Neural crest cell (in vitro differentiated cells): Measurements from ENCODE around the gene CLIP4. TPM values are rescaled to one million over a fixed set of nuclear protein-coding genes. Genes with fewer than 3 reads are reported as not detected.

Source experiments
- DNase-seq: peaks from one replicate; pipeline ENCODE4 v3.0.0; 2021; ENCODE audit warnings: low read depth, mixed read lengths, low spot score
- H3K27ac Mint-ChIP-seq: one replicate; pipeline ENCODE4 v1.8.0; 2021; ENCODE audit warnings: mild to moderate bottlenecking, mixed read lengths; ENCODE audit not compliant: unreplicated experiment
- H3K27me3 Mint-ChIP-seq: 2 replicates; pipeline ENCODE4 v1.8.0; 2021; ENCODE audit warnings: low read depth, mild to moderate bottlenecking, mixed read lengths
- H3K36me3 Mint-ChIP-seq: 2 replicates; pipeline ENCODE4 v1.8.0; 2021; ENCODE audit warnings: low read depth, mild to moderate bottlenecking, mixed read lengths
- H3K4me1 Mint-ChIP-seq: 2 replicates; pipeline ENCODE4 v1.8.0; 2021; ENCODE audit warnings: mixed read lengths
- H3K4me3 Mint-ChIP-seq: one replicate; pipeline ENCODE4 v1.8.0; 2021; ENCODE audit warnings: mild to moderate bottlenecking, mixed read lengths
- H3K9me3 Mint-ChIP-seq: 2 replicates; pipeline ENCODE4 v1.8.0; 2021; ENCODE audit warnings: mixed read lengths
- CTCF ChIP-seq: fragments of 200-600 bp; sonication (generic); conservative IDR thresholded peaks from 2 replicates; pipeline ENCODE4 v1.5.0; 2021; ENCODE audit warnings: antibody characterized with exemption, mild to moderate bottlenecking
- total RNA-seq: library from RNA; stranded (reverse); gene quantifications from 2 replicates; pipeline ENCODE4 v1.2.1, GENCODE V29; 2021

The CLIP4 gene
- total RNA-seq, 1 donor from 2014 or later = 14.5 TPM

- Mint-ChIP-seq H3K27me3 (no peaks in the 10 kb centered on the region), H3K4me1 (no peaks in the 10 kb centered on the region), H3K9me3 (no peaks in the 10 kb centered on the region), H3K4me3 (no peak overlapping the region), H3K27ac (no peak overlapping the region), H3K36me3 (peaks cover 3% of the 10 kb centered on the region)
- DNase-seq = no peak
- no peak for TF ChIP-seq CTCF
Observed at GRCh38 chr2:29195796-29196195, 80.6 kb downstream of the CLIP4 start.

- Mint-ChIP-seq H3K9me3 (no peaks in the 10 kb centered on the region), H3K27ac (no peak overlapping the region), H3K4me1 (no peaks in the 10 kb centered on the region), H3K27me3 (no peaks in the 10 kb centered on the region), H3K4me3 (no peak overlapping the region), H3K36me3 (peaks cover 3% of the 10 kb centered on the region)
- TF ChIP-seq CTCF = peak; percentile 90
- peak; percentile 79 for DNase-seq
Observed at GRCh38 chr2:29196792-29197788, 81.9 kb downstream of the CLIP4 start.

- H3K9me3 Mint-ChIP-seq = no peaks in the 10 kb centered on the region
- no peak for TF ChIP-seq CTCF
- no peak overlapping the region for H3K27ac Mint-ChIP-seq
- H3K36me3 Mint-ChIP-seq = no peaks in the 10 kb centered on the region
- H3K27me3 Mint-ChIP-seq = no peaks in the 10 kb centered on the region
- peaks cover 4% of the 10 kb centered on the region for H3K4me1 Mint-ChIP-seq
- H3K4me3 Mint-ChIP-seq = no peak overlapping the region
- no peak for DNase-seq
Observed at GRCh38 chr2:29201979-29202378, 86.8 kb downstream of the CLIP4 start.

- no peak for TF ChIP-seq CTCF
- Mint-ChIP-seq H3K9me3 (no peaks in the 10 kb centered on the region), H3K4me1 (peaks cover 4% of the 10 kb centered on the region), H3K27me3 (no peaks in the 10 kb centered on the region), H3K36me3 (no peaks in the 10 kb centered on the region), H3K4me3 (no peak overlapping the region), H3K27ac (no peak overlapping the region)
- DNase-seq = no peak
Observed at GRCh38 chr2:29202819-29203495, 87.7 kb downstream of the CLIP4 start.

GRCh38 chr2:29206941-29207340 lies 91.7 kb downstream of the CLIP4 start:
- no peaks in the 10 kb centered on the region for H3K36me3 Mint-ChIP-seq
- DNase-seq = no peak
- H3K4me1 Mint-ChIP-seq = peaks cover 4% of the 10 kb centered on the region
- H3K9me3 Mint-ChIP-seq = no peaks in the 10 kb centered on the region
- no peak for TF ChIP-seq CTCF
- H3K4me3 Mint-ChIP-seq = no peak overlapping the region
- H3K27ac Mint-ChIP-seq = no peak overlapping the region
- no peaks in the 10 kb centered on the region for H3K27me3 Mint-ChIP-seq
